Measurements from ENCODE around the gene PTPN1. TPM values are rescaled to one million over a fixed set of nuclear protein-coding genes. Genes with fewer than 3 reads are reported as not detected.

The PTPN1 gene
- total RNA-seq, 1 experiment from 2014 or later: 63.0 TPM

DNA sequence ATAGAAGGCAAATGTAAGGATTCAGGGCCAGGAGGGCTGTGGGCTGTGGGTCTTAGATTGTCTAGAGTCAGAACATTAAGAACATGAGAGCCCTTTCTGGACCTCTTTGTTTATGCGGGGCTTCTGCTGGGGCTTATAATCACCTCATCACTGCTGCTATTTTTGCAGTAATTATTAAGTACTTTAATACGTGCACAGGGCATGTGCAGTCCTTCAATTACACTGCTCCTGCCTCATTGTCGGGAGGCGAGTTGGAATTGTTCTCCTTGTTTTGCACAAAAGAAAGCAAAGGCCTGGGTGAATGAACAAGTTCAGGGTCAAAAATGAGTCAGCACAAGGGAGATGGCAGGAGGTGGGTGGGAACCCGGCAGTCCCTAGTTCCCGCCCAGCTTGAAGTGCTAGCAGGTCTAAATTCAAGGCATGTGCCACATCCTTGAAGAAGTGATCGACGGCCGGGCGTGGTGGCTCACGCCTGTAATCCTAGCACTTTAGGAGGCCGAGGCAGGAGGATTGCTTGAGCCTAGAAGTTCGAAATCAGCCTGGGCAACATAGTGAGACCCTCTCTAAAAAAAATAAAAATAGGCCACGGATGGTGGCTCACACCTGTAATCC lies 34.4 kb upstream of the PTPN1 start:
- ChIA-PET POLR2A (interaction anchor here (0.6 to 1.6 kb wide), 2 partner anchors 13 to 34 kb away, joined by 3 to 6 read pairs; partner anchors contain the start of gene PTPN1), CTCF (interaction anchor here (0.5 to 8.4 kb wide), 4 partner anchors 13 to 355 kb away, joined by 3 to 36 read pairs (median 4); no protein-coding TSS in a partner anchor)
- H3K4me1 Mint-ChIP-seq (ENCODE audit: insufficient read depth, unreplicated experiment): peaks cover 6% of the 10 kb centered on the region
- no peaks in the 10 kb centered on the region for H3K36me3 Mint-ChIP-seq (ENCODE audit: insufficient read depth, unreplicated experiment)
- intact Hi-C loops (cut with micrococcal nuclease): loop anchor here (5.0 to 10.0 kb wide), 2 partner anchors 37 to 269 kb away; partner anchors contain the start of gene PTPN1
- H3K27ac Mint-ChIP-seq (ENCODE audit: low read depth, unreplicated experiment): no peak overlapping the region
- H3K27me3 Mint-ChIP-seq (ENCODE audit: insufficient read depth, unreplicated experiment): no peaks in the 10 kb centered on the region
- H3K4me3 Mint-ChIP-seq (ENCODE audit: unreplicated experiment): no peak overlapping the region
- TF ChIP-seq, protein P1, sequence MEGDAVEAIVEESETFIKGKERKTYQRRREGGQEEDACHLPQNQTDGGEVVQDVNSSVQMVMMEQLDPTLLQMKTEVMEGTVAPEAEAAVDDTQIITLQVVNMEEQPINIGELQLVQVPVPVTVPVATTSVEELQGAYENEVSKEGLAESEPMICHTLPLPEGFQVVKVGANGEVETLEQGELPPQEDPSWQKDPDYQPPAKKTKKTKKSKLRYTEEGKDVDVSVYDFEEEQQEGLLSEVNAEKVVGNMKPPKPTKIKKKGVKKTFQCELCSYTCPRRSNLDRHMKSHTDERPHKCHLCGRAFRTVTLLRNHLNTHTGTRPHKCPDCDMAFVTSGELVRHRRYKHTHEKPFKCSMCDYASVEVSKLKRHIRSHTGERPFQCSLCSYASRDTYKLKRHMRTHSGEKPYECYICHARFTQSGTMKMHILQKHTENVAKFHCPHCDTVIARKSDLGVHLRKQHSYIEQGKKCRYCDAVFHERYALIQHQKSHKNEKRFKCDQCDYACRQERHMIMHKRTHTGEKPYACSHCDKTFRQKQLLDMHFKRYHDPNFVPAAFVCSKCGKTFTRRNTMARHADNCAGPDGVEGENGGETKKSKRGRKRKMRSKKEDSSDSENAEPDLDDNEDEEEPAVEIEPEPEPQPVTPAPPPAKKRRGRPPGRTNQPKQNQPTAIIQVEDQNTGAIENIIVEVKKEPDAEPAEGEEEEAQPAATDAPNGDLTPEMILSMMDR (IDR thresholded peaks at IDR 0.05; ENCODE audit: unreplicated experiment): no peak
- no TSS peak for BruUV-seq (replicated peaks)
- H3K9me3 Mint-ChIP-seq (ENCODE audit: unreplicated experiment): no peaks in the 10 kb centered on the region
- DNase-seq (ENCODE audit: unreplicated experiment): peak; percentile 54

DNA sequence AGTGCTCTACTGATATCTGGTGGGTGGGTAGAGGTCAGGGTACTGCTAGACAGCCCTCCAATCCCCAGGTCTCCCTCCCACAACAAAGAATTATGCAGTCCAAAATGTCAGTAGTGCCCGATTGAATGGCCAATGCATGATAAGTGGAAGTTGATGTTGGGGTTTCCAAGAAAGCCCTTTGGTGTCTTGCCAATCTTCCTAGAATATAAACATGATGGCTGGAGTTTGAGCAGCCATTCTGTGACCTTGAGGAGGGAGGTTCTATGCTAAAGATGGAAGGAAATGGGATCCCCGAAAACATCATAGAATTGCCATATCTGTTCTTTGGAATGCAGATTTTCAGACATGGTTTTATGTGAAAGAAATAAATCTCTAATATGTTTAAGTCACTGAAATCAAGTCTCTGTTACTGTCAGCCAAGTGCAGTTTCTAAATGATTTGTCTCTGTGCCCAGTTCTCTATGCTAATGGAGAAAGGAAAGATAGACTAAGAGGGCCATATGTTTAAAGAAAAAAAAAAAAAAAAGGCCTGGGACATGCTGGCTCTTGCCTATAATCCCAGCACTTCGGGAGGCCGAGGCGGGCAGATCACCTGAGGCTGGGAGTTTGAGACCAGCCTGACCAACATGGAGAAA lies 32.8 kb upstream of the PTPN1 start:
- H3K4me3 Mint-ChIP-seq (ENCODE audit: unreplicated experiment): no peak overlapping the region
- ChIA-PET CTCF (interaction anchor here (0.6 to 8.4 kb wide), 2 partner anchors 11 to 99 kb away, joined by 3 to 36 read pairs; no protein-coding TSS in a partner anchor), POLR2A (interaction anchor here (0.6 to 0.7 kb wide), 2 partner anchors 19 to 66 kb away, joined by 3 read pairs; no protein-coding TSS in a partner anchor)
- no peak overlapping the region for H3K27ac Mint-ChIP-seq (ENCODE audit: low read depth, unreplicated experiment)
- TF ChIP-seq, protein P1 (IDR thresholded peaks at IDR 0.05; ENCODE audit: unreplicated experiment): no peak
- no peak for DNase-seq (ENCODE audit: unreplicated experiment)
- H3K4me1 Mint-ChIP-seq (ENCODE audit: insufficient read depth, unreplicated experiment): peaks cover 6% of the 10 kb centered on the region
- H3K9me3 Mint-ChIP-seq (ENCODE audit: unreplicated experiment): no peaks in the 10 kb centered on the region
- no peaks in the 10 kb centered on the region for H3K36me3 Mint-ChIP-seq (ENCODE audit: insufficient read depth, unreplicated experiment)
- H3K27me3 Mint-ChIP-seq (ENCODE audit: insufficient read depth, unreplicated experiment): no peaks in the 10 kb centered on the region
- intact Hi-C loops (cut with micrococcal nuclease): loop anchor here (5.0 to 10.0 kb wide), 2 partner anchors 35 to 267 kb away; partner anchors contain the start of gene PTPN1
- no TSS peak for BruUV-seq (replicated peaks)

DNA sequence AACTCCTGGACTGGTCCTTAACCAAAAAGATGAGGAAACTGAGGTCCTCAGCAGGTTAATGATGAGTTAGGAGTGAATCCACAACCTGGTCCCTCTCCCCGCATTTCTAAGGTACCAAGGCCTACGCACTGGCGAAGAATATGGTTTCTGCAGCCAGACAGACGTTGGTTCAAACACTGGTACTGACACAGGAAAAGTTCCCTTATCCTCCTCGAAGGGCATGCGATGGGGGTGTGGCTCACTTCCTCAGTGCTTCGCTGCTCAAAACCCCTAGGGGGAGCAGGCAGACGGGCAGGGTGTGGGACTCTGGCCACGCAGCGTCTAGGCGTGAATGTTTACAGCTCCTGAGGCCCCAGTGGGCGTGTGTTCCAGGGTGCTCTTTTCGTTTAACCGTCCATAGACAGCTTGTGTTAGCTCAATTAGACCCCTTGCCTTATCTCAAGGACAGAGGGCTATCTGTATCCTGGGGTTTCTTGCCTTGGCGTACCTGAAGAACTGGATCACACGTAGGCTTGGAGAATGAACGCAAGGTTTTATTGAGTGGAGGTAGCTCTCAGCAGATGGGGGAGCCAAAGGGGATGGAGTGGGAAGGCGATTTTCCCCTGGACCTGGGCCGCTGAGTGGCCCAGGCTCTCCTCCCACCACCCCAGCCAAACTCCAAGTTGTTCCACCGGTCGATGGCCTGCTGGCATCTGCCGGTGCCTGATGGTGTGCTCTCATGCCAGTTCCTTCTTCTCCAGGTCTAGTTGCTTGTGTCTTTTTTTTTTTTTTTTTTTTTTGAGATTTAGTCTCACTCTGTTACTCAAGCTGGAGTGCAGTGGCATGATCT lies 31.8 kb upstream of the PTPN1 start:
- TF ChIP-seq, protein P1 (IDR thresholded peaks at IDR 0.05; ENCODE audit: unreplicated experiment): peak; percentile 71
- DNase-seq (ENCODE audit: unreplicated experiment): peak; percentile 79
- Mint-ChIP-seq H3K9me3 (ENCODE audit: unreplicated experiment) (no peaks in the 10 kb centered on the region), H3K4me3 (ENCODE audit: unreplicated experiment) (no peak overlapping the region), H3K4me1 (ENCODE audit: insufficient read depth, unreplicated experiment) (peaks cover 7% of the 10 kb centered on the region), H3K27me3 (ENCODE audit: insufficient read depth, unreplicated experiment) (no peaks in the 10 kb centered on the region), H3K36me3 (ENCODE audit: insufficient read depth, unreplicated experiment) (no peaks in the 10 kb centered on the region), H3K27ac (ENCODE audit: low read depth, unreplicated experiment) (no peak overlapping the region)
- BruUV-seq (replicated peaks): no TSS peak
- ChIA-PET CTCF (interaction anchor here (0.6 to 8.4 kb wide), 14 partner anchors 10 to 364 kb away, joined by 3 to 36 read pairs (median 3); partner anchors contain the start of gene CEBPB), POLR2A (interaction anchor here (0.6 kb wide), 1 partner anchor 127 kb away, joined by 3 read pairs; no protein-coding TSS in a partner anchor)
- intact Hi-C loops (cut with micrococcal nuclease): loop anchor here (5.0 to 10.0 kb wide), 2 partner anchors 34 to 266 kb away; partner anchors contain the start of gene PTPN1

All from MCF 10A (cell line).